WTC11 (cell line): ENCODE results near the gene LARP4.

Experiments used
- ATF3 ChIP-seq: sonication (generic); formaldehyde crosslinking; conservative IDR thresholded peaks from 2 replicates; pipeline ENCODE4 v1.8.1; 2022; ENCODE audit warnings: mild to moderate bottlenecking, missing genetic modification reagents
- CREB1 ChIP-seq: sonication (generic); formaldehyde crosslinking; IDR thresholded peaks from 2 replicates; pipeline ENCODE4 v1.8.0; 2023; ENCODE audit warnings: mild to moderate bottlenecking, missing genetic modification reagents
- CTCF ChIP-seq: fragments of 200-600 bp; IDR thresholded peaks from 2 replicates; pipeline ENCODE4 v1.8.0; 2022; ENCODE audit warnings: antibody characterized with exemption
- E2F4 ChIP-seq: sonication (generic); formaldehyde crosslinking; IDR thresholded peaks from 2 replicates; pipeline ENCODE4 v1.8.1; 2022; ENCODE audit warnings: low read depth, mild to moderate bottlenecking, moderate library complexity, missing genetic modification reagents, borderline replicate concordance
- FOXJ3 ChIP-seq: sonication (generic); formaldehyde crosslinking; IDR thresholded peaks from 2 replicates; pipeline ENCODE4 v1.9.0; 2021; ENCODE audit warnings: missing genetic modification reagents, mild to moderate bottlenecking, borderline replicate concordance
- HMGXB4 ChIP-seq: sonication (generic); formaldehyde crosslinking; IDR thresholded peaks from 2 replicates; pipeline ENCODE4 v1.8.1; 2023; ENCODE audit warnings: mild to moderate bottlenecking, moderate library complexity, missing genetic modification reagents
- IRF2 ChIP-seq: sonication (generic); formaldehyde crosslinking; IDR thresholded peaks from 2 replicates; pipeline ENCODE4 v1.8.0; 2022; ENCODE audit warnings: low read depth, missing genetic modification reagents, borderline replicate concordance
- KAT7 ChIP-seq: sonication (generic); formaldehyde crosslinking; IDR thresholded peaks from 2 replicates; pipeline ENCODE4 v1.8.1; 2023; ENCODE audit warnings: missing genetic modification reagents, mild to moderate bottlenecking, borderline replicate concordance
- NR1H2 ChIP-seq: sonication (generic); formaldehyde crosslinking; IDR thresholded peaks from 2 replicates; pipeline ENCODE4 v1.9.0; 2021; ENCODE audit warnings: mild to moderate bottlenecking, moderate library complexity, missing genetic modification reagents
- TCF7 ChIP-seq: sonication (generic); formaldehyde crosslinking; IDR thresholded peaks from 2 replicates; pipeline ENCODE4 v1.8.0; 2022; ENCODE audit warnings: mild to moderate bottlenecking, low read depth, missing genetic modification reagents, moderate library complexity
- TEAD4 ChIP-seq: sonication (generic); formaldehyde crosslinking; IDR thresholded peaks from 2 replicates; pipeline ENCODE4 v1.8.0; 2022; ENCODE audit warnings: mild to moderate bottlenecking, missing genetic modification reagents
- USF1 ChIP-seq: sonication (generic); formaldehyde crosslinking; IDR thresholded peaks from 2 replicates; pipeline ENCODE4 v1.8.0; 2022; ENCODE audit warnings: mild to moderate bottlenecking, missing genetic modification reagents
- ZNF416 ChIP-seq: fragments of 250-450 bp; sonication (Bioruptor Pico); IDR thresholded peaks from 2 replicates; pipeline ENCODE4 v1.9.0; 2021; ENCODE audit warnings: mild to moderate bottlenecking, inconsistent platforms
- TF ChIP-seq, protein P1 (sequence below): sonication (generic); formaldehyde crosslinking; conservative IDR thresholded peaks from 2 replicates; pipeline ENCODE4 v1.8.1; 2023; ENCODE audit warnings: mild to moderate bottlenecking, low read depth, missing genetic modification reagents, moderate library complexity

DNA sequence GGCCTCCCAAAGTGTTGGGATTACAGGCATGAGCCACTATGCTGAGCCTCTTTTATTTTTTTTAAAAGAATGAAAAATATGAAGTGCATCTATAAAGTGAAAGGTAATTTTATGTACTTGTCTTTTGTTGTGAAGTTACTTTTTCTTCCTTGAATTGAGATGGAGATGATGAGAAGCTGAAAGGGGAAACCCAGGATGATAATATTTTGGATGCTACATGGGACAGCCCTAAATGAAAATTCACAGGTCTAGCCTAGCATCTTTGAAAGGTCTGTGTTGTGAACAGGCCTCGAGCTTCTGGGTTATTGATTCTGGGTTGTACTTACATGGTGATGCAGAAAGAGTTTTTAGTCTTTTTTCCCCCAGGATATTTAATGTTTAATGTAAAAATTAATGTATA, 118.7 kb downstream of the LARP4 start:
- TF ChIP-seq E2F4 (CRISPR knock-in tag) (no peak), CREB1 (CRISPR knock-in tag) (no peak), IRF2 (CRISPR knock-in tag) (no peak), NR1H2 (no peak), USF1 (CRISPR knock-in tag) (no peak), CTCF (no peak), ATF3 (CRISPR knock-in tag) (no peak), TEAD4 (CRISPR knock-in tag) (no peak), TCF7 (CRISPR knock-in tag) (no peak), HMGXB4 (CRISPR knock-in tag) (no peak), ZNF416 (no peak), KAT7 (no peak), FOXJ3 (CRISPR knock-in tag) (no peak)
- TF ChIP-seq, protein P1, sequence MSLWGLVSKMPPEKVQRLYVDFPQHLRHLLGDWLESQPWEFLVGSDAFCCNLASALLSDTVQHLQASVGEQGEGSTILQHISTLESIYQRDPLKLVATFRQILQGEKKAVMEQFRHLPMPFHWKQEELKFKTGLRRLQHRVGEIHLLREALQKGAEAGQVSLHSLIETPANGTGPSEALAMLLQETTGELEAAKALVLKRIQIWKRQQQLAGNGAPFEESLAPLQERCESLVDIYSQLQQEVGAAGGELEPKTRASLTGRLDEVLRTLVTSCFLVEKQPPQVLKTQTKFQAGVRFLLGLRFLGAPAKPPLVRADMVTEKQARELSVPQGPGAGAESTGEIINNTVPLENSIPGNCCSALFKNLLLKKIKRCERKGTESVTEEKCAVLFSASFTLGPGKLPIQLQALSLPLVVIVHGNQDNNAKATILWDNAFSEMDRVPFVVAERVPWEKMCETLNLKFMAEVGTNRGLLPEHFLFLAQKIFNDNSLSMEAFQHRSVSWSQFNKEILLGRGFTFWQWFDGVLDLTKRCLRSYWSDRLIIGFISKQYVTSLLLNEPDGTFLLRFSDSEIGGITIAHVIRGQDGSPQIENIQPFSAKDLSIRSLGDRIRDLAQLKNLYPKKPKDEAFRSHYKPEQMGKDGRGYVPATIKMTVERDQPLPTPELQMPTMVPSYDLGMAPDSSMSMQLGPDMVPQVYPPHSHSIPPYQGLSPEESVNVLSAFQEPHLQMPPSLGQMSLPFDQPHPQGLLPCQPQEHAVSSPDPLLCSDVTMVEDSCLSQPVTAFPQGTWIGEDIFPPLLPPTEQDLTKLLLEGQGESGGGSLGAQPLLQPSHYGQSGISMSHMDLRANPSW (CRISPR knock-in tag), result no peak
